Suppressor macrophage treated with lipopolysaccharide for 4 hours (primary cell): Measurements from ENCODE around the gene ATXN3.

ENCODE experiments used
- DNase-seq: peaks from one replicate; pipeline ENCODE4 v3.0.0-alpha.2; 2020

The ATXN3 gene

GRCh38 chr14:92106143-92106926 lies at the start of gene ATXN3:
Gene ATXN3, minus strand, starts transcription at chr14:92106582. Its CDS starts 30 bp downstream, at chr14:92106552.
- peak; percentile 99 for DNase-seq

DNA sequence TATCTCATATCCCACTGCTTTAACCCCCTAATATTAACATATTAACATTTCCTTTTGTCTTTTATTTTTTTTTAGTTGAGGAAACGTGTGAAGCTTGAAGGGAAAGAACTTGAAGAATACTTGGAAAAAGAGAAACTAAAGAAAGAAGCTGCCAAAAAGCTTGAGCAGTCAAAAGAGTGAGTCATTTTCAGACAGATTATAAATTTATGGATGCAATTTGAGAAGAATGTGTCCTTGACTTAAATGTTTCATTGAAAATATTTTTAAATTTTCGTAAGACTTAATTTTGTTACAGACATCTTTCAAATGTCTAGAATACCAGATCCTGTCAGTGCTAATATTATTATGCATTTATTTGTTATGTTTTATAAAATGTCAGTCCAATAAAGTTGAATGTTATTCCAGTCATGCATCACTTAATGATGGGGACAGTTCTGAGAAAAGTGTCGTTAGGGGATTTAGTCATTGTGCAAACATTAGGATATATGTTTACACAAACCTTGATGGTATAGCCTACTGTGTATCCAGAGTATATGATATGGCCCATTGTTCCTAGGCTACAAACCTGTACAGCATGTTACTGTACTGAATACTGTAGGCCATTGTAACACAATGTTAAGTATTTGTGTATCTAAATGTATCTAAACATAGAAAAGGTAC lies 48.0 kb upstream of the ATXN3 start:
- no peak for DNase-seq

DNA sequence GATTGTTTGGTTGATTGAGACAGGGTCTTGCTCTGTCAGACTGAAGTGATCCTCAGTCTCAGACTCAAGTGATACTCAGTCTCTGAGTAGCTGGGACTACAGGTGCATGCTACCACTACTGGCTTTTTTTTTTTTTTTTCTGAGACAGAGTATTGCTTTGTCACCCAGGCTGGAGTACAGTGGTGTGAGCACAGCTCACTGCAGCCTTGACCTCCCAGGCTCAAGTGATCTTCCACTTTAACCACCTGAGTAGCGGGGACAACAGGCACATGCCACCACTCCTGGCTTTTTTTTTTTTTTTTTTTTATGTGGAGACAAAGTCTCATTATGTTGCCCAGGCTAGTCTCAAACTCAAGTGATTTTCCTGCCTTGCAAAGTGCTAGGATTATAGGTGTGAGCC lies 47.2 kb upstream of the ATXN3 start:
- DNase-seq = no peak

- no peak for DNase-seq
These were observed 38.3 kb upstream of the ATXN3 start for GRCh38 chr14:92144708-92145107.

DNA sequence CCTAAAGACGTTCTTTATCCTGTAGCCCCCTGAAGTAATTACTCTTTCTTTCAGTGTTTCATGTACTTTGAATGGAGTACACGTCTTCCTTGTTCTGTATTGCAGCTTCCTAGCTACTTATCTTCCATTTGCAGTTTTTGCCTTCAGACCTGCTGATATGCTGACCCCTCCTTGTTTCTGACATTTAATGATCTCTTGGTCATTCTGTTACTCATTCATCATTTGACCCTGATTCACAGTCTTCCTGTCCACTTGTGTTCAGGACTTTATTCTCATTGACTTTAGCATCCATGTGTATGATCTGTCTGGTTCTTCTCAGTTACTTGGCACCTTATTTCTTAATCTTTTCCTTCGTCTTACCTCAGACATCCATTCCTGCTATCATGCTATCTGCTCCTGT lies 37.6 kb upstream of the ATXN3 start:
- peak; percentile 20 for DNase-seq

DNA sequence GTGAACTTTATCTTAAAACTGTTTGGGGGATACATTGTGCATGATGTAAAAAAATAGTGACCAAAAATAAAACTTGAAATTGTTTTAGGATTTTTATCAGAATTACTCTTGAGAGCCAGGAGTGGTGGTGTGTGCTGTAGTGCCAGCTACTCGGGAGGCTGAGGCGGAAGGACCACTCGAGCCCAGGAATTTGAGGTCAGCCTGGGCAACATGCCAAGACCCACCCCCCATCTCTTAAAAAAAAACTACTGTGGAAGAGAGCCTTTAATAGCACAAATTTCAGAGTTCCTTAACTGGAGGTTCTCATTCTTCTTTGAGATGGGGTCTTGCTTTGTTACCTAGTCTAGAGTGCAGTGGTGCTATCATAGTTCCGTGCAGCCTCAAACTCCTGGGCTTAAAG lies 36.9 kb upstream of the ATXN3 start:
- no peak for DNase-seq

- DNase-seq = peak; percentile 44
These were observed 28.9 kb upstream of the ATXN3 start for GRCh38 chr14:92135269-92135668.

GRCh38 chr14:92134456-92134855 lies 28.1 kb upstream of the ATXN3 start:
- DNase-seq = no peak

DNA sequence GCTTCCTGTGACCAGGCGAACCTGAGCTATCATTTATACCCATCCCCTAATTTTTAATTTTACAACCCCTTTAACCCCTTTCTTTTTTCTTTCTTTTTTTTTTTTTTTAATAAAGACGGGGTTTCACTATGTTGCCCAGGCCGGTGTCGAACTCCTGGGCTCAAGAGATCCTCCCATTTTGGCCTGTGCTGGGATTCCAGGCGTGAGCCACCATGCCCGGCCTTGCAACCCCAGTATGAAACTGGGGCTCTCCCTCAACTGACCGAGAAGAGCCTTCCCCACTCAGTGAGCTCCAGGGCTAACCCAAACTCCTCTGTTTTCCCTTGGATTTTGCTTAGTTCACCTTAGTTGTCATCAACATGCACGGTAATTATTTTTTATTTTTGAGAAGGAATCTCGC lies 16.4 kb upstream of the ATXN3 start:
- DNase-seq = no peak

DNA sequence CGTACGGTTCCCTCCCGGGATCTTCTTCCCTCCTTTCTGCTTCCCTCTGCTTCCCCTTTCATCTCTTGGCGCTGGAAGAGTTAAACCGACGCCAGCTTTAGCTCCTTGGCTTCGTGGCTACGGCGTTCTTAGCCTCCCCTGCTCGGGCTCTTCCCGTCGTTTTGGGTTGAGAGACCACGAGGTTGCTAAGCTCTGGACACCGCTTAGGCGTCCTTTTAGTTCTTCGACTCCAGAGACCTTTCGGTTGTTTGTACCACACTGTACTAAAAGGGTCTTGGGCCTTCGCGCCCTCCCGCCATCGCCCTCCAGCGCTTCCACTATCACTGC lies 15.9 kb upstream of the ATXN3 start:
- no peak for DNase-seq

- peak; percentile 89 for DNase-seq
These were observed 15.4 kb upstream of the ATXN3 start, which contains the start of the genes CPSF2 and NDUFB1 for GRCh38 chr14:92121670-92122350. Gene CPSF2, plus strand, starts transcription at chr14:92121969. Its CDS starts 9,016 bp downstream, at chr14:92130985. Gene NDUFB1, minus strand, starts transcription at chr14:92121706. Its CDS starts 4,069 bp downstream, at chr14:92117637.

DNA sequence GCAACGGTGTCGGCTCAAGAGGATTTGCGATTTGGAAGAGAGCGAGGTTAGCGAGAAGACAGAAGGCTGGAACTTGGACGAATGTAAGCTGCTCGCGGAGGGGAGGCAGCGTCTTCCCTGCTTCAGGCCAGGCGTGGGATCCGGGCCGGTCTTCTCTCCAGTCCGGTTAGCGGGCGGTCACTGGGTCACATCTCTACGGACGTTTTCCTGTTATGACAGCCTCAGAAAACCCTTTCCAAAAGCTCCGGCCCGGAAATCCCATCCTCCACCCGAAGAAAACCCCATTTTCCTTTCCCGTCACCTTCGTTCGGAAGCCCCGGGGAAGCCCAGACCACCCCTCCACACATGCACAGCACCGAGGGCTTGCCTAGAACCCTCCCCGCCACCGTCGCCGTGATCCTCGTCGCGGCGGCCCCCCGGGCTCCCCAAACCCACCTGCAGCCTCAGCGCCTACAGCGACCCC lies 14.9 kb upstream of the ATXN3 start:
- peak; percentile 55 for DNase-seq

- DNase-seq = no peak
These were observed 3.1 kb upstream of the ATXN3 start for GRCh38 chr14:92109490-92109889.

GRCh38 chr14:92108345-92109254 lies 2.2 kb upstream of the ATXN3 start:
- no peak for DNase-seq

DNA sequence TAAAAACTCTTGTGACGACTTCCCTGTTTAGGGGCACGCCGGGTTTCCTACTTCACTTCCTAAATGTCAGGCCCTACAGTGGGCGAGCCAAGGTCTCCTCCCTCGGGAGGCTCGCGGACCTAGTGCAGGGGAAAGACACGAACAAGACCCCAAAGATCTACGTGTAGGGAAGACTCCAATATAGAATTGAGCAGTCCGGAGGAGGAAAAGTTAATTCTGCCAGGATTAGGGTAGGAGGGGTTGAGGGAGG lies 564 bp downstream of the ATXN3 start:
- peak; percentile 86 for DNase-seq

GRCh38 chr14:92105073-92105892 lies 1.1 kb downstream of the ATXN3 start:
- DNase-seq = no peak

DNA sequence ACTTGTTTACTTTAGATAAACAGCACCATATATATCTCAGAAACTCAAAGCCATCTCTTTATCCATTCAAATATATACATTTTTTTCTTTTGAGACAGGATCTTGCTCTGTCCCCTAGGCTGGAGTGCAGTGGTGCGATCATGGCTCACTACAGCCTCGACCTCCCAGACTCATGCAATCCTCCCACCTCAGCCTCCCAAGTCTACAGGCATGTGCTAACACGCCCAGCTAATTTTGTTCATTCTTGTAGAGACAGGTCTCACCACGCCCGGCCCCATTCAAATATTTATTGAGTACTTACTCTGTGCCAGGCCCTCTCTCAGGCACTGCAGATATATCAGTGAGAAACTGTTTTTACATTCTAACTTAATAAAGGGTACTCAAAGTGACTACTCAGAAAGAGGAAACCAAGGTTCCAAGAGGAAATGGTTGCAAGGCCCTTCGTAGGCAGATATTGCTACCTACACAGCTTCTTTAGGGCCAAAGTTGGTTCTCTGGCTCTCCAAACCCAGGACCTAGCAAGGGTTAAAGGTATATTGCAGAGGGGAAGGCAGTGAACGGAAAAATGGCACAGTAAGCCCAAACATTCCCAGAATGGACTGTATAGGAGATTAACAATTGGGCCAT lies 2.9 kb downstream of the ATXN3 start:
- DNase-seq = no peak

DNA sequence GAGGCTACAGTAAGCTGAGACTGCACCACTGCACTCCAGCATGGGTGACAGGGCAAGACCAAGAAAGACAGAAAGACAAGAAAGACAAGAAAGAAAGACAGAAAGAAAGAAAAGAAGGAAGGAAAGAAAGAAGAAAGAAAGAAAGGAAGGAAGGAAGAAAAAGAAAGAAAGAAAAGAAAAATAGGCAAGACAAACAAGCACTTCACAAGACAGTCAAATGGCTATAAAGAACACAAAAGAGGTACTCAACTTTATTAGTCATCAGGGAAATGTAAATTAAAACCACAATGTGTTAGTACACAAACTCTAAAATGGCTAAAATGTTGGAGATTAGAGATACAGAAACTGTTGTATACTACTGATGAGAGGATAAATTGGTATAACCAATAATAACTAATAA lies 6.6 kb downstream of the ATXN3 start:
- DNase-seq = no peak

DNA sequence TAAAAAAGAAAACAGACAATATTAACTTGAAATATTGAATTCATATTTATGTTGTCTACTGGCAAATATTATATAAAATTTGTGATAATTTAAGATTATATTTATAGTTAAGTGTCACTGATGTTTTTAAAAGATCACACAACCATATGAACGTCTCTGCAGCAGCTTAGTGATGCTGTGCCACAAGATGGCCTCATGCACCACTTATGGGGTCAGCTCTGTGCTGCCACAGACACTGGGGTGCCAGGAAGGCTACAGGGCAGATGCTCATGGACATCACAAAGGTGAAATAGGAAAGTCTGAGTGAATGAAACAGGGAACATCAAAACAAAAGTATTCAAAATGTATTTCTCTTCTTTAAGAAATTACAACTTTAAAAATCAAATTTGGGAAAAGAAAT lies 13.1 kb downstream of the ATXN3 start:
- peak; percentile 27 for DNase-seq

DNA sequence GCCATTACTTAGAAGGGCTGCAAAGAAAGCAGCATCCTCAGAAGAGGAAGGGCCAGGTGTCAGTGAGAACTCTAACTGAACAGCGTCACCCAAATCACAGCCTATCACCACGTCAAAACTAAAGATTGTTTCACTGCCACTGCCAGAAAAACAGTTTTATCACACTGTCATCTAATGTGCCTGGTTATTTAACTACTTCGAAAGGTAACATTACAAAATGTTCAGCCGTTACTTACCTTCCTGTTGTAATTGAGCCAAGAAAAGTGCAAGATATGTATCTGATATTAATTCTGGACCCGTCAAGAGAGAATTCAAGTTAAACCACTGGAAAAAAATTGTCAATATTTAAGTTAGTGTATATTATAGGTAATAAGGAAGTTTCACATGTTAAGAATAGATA lies 17.9 kb downstream of the ATXN3 start:
- no peak for DNase-seq

- no peak for DNase-seq
These were observed 31.8 kb downstream of the ATXN3 start for GRCh38 chr14:92074555-92074954.
